KOPT-K1 (cell line): ENCODE data around the gene LCAT.

Source experiments
- H3K27ac ChIP-seq: fragments of 200-600 bp; sonication (generic); 2 replicates; pipeline ENCODE4 v1.5.1; 2016; ENCODE audit warnings: antibody characterized with exemption, mild to moderate bottlenecking, low read depth, low read length; ENCODE audit not compliant: poor library complexity, severe bottlenecking
- H3K36me3 ChIP-seq: fragments of 200-600 bp; sonication (generic); 2 replicates; pipeline ENCODE4 v1.5.1; 2017; ENCODE audit warnings: antibody characterized with exemption, mild to moderate bottlenecking, low read length, moderate library complexity; ENCODE audit not compliant: insufficient read depth
- H3K9me3 ChIP-seq: fragments of 200-600 bp; sonication (generic); 2 replicates; pipeline ENCODE4 v1.5.1; 2017; ENCODE audit warnings: antibody characterized with exemption, low read length, mild to moderate bottlenecking; ENCODE audit not compliant: insufficient read depth, poor library complexity, severe bottlenecking

LCAT gene

DNA sequence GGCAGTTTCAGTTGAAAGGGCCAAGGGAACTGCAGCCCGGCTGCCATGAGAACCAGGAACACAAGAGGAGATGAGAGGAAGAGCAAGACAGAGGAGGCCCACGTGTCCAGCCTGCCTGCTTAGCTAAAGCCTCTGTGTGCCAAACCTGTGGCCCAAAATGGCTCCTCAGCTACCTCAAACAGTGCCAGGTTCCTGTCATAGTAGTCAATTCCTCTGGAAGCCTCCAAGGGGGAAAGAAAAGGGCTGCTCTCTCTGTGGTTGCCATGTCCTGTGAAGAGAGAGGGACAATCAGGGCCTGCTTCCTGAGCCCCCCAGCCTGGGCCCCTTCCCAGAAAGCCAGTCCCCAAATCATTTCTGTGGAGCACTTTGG, 19.4 kb upstream of the LCAT start:
- H3K27ac ChIP-seq = no peak overlapping the region
- no peaks in the 10 kb centered on the region for H3K9me3 ChIP-seq
- peaks cover 47% of the 10 kb centered on the region for H3K36me3 ChIP-seq

DNA sequence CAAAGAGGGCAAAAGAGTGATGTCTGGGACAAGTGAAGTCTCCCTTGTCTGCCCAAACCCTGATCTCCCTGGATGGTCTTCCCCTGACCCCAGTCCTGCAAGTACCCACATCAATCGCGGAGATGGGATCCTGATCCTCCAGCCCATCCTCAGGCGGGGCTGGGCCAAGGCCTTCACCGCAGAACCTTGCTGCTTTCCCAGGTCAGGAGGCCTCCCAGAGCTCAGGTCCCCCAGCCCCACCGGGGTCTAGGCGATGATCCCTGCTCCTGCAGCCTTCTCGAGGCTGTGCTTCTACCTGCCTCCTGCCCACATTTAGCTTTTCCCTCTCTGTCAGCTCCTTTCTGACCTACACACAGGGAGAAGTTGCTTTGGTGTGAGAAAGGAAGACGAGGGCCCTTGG, 18.2 kb upstream of the LCAT start:
- Histone ChIP-seq H3K9me3 (no peaks in the 10 kb centered on the region), H3K27ac (no peak overlapping the region), H3K36me3 (peaks cover 56% of the 10 kb centered on the region)

DNA sequence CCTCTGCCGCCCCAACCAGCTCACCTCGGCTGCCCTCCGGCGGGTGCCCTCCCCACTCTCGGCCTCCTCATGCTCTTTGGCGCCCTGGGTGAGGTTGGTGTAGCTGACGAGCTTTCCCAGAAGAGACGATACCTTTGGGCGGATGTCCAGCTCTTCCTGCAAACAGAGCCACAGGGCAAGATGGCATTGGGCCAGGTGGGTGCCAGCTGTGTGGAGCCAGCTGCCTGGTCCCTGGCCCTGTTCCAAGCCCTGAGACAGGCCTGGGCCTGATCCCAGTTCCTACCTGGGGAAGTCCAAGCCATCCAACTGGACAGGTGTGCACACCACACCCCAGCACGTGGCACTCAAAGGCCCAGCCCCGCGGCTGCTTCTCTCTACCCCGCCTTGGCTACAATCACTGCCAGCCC, 17.6 kb upstream of the LCAT start:
- Histone ChIP-seq H3K9me3 (no peaks in the 10 kb centered on the region), H3K36me3 (peaks cover 56% of the 10 kb centered on the region), H3K27ac (no peak overlapping the region)

DNA sequence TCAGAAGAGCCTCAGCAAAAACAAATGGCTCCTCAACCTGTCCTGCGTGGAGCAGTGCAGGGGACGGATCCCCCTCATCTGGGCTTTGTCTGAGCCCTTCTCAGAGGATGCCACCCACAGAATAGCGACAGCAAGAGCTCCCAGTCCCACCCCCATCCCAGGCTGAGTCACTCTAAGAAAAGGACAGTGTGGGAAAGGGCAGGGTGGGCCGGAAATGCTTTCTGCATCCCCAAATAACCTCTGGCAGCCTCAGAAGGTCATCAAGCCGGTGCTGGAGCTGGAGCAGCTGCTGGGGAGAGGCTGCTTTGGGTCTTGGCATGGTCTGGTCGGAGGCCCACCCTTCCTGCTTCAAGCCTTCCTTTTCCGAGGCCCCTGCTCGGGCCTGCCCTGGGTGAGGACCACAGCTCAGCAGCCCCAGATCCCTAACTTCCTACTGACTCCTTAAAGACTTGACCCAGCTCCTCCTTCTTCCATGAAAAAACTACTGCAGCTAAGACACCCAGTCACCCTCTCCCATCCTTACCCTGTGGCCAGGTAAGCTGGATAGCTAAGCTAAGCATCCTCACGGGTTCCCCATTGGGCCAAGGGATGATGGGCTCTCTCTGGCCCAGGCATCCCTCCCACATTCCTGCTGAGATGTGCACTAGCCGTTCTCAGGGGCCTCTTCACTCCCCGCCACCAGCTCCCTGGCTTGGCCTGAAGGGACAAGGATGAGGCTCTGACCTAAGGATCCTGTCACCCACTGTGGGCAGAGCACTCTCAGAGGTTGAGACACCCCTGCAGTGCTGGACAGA, 15.8 kb upstream of the LCAT start:
- Histone ChIP-seq H3K36me3 (peaks cover 60% of the 10 kb centered on the region), H3K9me3 (no peaks in the 10 kb centered on the region), H3K27ac (no peak overlapping the region)

DNA sequence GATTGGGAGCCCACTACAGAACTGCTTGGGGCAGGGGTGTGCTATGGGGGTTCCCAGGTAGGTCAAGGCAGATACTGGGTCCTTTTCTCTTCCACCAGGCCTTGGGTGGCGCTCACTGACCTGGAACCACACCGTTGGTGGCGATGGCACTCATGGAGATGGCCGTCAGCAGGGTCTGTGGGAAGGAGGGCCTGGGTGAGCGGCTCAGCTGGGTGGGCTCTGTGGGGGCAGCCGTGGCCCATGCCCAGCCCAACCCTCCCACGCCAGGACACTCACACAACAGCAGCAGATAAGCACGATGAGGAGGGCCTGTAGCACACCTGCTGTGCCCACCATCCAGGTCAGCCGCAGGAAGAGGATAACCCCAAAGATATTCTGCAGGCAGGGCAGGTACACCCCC, 13.7 kb upstream of the LCAT start:
- Histone ChIP-seq H3K36me3 (peaks cover 68% of the 10 kb centered on the region), H3K9me3 (no peaks in the 10 kb centered on the region), H3K27ac (no peak overlapping the region)

DNA sequence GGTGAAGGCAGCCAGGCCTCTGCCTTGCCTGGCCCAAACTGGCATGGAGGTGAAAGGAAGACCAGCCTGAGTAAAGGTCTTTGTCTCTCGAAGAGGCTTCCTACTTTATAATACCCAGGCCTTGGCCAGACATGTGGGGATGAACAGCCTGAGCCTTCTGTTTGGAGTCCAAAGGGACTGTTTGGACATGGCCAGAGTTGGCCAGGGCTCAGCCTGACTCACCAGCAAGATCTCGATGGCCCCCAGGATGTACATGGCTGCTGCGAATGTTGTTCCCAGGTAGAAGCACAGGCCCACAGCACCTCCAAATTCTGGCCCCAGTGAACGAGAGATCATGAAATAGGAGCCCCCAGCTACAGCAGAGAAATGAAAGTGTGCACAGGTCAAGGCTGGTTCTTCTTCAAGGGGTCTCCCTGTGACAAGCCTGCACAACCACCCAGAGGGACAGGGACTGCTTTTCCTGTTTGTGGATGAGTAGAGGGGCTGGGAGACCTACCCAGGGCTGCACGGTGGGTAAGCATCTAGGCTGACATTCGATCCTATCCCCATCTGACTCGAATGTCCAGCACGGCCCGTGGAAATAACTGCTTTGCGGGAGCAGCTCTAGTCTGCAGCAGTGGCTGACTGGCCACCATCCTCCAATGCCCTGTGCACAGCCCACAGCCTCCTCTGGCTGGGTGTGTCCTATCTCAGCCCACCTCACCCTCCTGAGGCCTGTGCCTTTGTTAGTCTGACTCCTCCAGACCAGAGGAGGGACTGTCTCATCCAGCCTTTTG, 10.7 kb upstream of the LCAT start:
- H3K27ac ChIP-seq = no peak overlapping the region
- H3K9me3 ChIP-seq = no peaks in the 10 kb centered on the region
- H3K36me3 ChIP-seq = peaks cover 66% of the 10 kb centered on the region; the same call in 1 of the 2 replicates

DNA sequence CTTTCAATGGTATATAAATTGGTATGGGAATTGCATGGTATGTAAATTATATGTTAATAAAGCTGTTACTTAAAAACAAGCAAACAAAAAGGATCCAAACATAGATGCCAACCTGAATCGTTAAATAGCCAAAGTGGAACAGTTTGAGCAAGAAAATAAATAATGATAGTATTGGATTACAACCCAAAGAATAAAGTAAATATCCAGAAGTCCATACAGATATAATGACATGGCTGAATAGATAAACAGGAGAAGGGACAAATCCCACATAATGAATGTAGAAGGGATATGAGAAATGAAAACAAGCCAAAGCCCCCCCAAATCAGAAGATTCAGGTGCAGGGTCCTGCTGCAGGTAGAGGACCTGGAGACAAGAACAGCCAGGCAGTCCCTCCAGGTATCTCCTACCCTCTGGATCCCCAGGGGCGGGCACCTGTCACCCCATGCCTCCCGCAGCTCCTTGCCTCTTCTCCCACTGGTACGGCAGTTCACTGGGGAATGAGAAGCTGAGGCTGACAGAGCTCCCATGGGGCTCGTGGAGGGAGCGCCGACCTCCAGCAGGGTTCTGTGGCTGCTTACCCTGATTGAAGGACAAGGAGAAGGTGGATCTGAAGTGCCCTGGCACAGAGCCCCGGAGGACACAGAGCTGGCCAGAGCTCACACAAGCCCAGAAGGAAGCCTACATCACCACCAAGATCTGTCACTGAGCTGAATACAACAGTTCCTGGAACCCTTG, 9.9 kb upstream of the LCAT start:
- peaks cover 63% of the 10 kb centered on the region; the same call in 1 of the 2 replicates for H3K36me3 ChIP-seq
- H3K27ac ChIP-seq = no peak overlapping the region

DNA sequence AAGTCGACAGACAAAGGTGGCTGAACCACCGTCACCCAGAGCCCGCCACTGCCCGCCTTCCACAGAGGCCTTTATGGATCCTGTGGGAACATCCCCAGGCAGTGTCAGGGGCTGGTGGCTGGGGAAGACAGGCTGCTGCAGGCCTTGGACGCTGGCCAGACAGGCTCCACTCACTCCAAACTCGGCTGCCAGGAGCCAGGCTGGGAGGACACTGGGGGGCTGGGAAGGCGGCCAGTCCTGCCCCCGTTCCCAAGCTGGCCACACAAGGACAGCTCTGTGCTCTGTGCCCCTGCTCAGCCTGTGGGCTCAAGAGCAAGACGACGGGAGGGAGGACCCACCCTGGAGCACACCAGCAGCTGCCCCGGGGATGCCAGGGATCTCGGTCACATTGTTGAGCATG, 7.6 kb upstream of the LCAT start:
- H3K36me3 ChIP-seq = peaks cover 72% of the 10 kb centered on the region; the same call in 1 of the 2 replicates
- H3K27ac ChIP-seq = no peak overlapping the region
- no peaks in the 10 kb centered on the region for H3K9me3 ChIP-seq

More for the DNA sequence above, 9.9 kb upstream of the LCAT start:
- no peaks in the 10 kb centered on the region for H3K9me3 ChIP-seq

DNA sequence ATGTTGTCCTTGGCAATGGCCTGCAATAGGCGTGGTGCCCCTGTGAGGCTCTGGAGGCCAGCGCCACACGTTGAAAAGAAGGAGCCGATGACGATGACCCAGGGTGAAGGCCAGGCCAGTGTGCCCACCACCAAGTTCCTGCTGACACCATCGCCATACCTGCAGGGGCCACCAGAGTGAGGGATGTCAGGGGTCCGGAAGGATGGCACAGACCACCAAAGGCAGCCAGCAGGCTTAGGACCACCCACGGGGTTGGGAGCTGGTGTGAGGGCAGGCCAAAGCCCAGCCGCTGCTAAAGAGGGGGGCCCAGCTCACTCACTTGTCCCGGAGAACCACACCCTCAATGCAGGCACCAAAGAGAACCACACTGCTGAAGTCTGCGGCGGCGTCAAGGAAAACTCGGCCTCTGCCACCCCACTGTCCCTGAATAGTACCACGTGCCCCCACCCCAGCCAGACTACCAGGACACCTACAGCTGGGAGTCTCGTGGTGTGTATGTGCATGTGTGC, 6.5 kb upstream of the LCAT start:
- no peak overlapping the region for H3K27ac ChIP-seq
- H3K36me3 ChIP-seq = peaks cover 83% of the 10 kb centered on the region; the same call in 1 of the 2 replicates
- no peaks in the 10 kb centered on the region for H3K9me3 ChIP-seq

DNA sequence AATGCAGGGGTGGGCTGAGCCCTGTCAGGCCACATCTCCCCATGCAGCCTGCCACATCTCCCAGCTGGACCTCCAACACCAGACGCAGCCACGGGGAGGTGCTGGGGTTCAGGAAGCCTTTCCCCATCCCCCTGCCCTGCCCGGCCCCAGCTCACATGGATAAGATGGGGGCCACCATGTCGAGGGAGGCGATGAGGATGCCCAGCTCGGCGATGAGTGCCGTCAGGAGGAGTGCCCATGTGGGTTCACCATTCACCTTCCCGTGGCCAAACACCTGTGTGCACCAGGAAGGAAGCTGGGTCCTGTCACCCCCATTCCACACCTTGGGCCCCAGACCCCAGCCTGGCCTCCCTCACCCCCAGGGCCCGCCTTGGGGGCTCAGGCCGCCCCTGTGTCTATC, 5.7 kb upstream of the LCAT start:
- Histone ChIP-seq H3K27ac (no peak overlapping the region), H3K9me3 (no peaks in the 10 kb centered on the region), H3K36me3 (peaks cover 85% of the 10 kb centered on the region; the same call in 1 of the 2 replicates)

DNA sequence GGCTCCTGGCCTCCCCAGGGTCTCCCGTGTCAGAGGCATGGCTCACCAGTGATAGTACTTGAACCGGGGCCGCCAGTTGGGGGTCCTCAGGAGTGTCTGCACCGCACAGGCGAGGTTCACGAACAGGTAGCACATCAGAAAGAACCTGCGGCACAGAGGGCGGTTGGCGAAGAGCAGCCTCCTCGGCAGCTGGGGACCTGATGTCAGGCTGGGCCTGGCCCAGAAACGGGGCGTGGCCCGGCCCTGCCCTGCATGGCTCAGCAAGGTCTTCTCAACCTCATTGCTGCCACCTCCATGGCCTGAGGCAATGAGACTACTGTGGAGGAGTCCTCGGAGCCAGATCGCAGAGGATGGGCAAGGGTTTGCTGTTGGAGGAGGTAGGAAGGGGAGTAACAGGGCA, 4.1 kb upstream of the LCAT start:
- Histone ChIP-seq H3K9me3 (no peaks in the 10 kb centered on the region), H3K27ac (no peak overlapping the region), H3K36me3 (peaks cover 86% of the 10 kb centered on the region; the same call in 1 of the 2 replicates)

DNA sequence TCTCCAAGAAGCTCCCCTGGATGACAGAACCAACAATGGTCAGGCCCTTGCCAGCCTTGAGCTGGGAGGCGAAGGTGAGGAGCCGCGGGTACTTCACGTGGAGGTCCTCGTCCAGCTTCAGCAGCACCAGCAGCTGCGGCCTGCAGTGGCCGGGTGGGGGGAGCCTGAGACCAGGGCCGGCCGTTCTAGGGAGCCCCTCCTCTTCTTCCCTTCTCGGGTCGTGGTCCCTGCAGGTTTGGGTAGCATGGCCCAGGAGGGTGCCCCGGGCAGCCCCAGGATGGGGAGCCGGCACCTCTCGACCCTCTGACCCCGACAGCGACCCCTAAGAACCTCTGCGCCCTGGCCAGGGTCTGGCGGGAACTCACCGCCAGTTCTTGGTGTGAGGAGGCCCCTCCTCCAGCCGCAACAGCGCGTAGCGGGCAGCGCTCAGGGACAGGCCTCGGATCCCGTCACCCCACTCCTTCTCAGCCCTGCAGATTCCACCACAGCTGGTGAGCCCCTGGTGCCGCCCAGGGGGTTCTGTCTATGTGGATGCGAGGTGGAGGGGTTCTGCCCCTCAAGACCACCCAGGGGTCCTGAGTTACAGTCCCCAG, 3.1 kb upstream of the LCAT start:
- Histone ChIP-seq H3K27ac (no peak overlapping the region), H3K9me3 (no peaks in the 10 kb centered on the region), H3K36me3 (peaks cover 93% of the 10 kb centered on the region)

DNA sequence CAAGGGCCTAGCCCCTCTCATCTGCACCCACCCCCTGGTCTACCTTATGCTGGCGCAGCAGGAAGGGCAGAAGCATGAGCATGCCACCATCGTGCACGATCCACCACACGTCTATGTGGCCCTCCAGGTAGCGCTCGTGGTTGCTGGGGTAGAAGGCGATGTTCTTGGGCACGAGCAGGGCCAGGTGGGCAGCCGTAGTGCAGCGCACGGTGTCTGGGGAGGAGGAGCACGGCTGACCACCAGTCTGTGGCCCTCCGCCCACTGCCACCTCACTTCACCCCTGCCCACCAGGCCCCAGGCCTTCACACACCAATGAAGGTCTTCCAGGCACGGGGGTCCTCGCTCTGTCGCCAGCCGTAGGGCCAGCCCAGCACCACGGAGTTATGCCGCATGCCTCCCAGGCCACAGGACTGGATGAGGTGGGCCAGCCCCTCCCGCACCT, 2.2 kb upstream of the LCAT start:
- no peaks in the 10 kb centered on the region for H3K9me3 ChIP-seq
- peaks cover 92% of the 10 kb centered on the region for H3K36me3 ChIP-seq
- H3K27ac ChIP-seq = no peak overlapping the region

DNA sequence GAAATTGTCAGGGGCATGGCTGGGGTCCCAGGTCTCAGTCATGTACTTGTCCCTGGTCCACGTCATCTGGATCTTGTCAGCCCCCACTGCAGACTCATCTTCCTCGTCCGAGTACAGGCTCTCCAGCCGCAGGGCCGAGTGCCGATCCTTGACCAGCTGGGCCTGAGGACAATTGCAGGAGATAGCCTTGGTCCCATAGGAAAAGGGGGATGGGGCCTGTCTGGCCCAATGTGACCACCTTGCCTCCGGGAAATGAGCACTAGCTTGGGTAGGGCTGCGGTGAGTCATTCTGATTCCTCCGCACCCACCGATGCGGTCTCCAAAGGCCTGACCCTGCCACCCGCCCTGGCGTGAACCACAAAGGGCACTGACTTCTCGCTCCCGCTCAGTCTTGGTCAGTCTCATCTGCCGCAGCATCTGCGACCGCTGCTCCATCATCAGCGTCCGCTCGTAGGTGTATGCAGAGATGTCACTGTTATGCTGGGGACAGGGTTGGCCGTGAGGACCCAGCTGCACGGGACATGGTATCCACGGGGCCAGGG, 1.5 kb upstream of the LCAT start:
- Histone ChIP-seq H3K36me3 (peaks cover 86% of the 10 kb centered on the region), H3K9me3 (no peaks in the 10 kb centered on the region), H3K27ac (no peak overlapping the region)
